ENCODE measurements around the gene CLINT1.

GRCh38 chr5:157821405-157821804 is 37.5 kb downstream of the CLINT1 start:
- TF ChIP-seq CTCF (IDR thresholded peaks at IDR 0.05) (no peak), POLR2AphosphoS5 (IDR thresholded peaks at IDR 0.05) (no peak)
